T-cell (primary cell): Measurements from ENCODE around the gene RP9. TPM values are rescaled to one million over a fixed set of nuclear protein-coding genes. Genes with fewer than 3 reads are reported as not detected.
A peak's percentile ranks its signal among the peaks of the same experiment; 100 is the strongest.

ENCODE experiments used
- ATAC-seq, 4 experiments: fragments of 200-7000 bp in 3 of 4; fragments of 150-1000 bp in 1 of 4; cut with Tn5 transposase; replicated peaks in 1 of 4; 1 replicate in 3 of 4; 2 replicates in 1 of 4; pipeline ENCODE4 v1.10.0; 2021; ENCODE audit warnings: moderate library complexity in 3 of 4, mild to moderate bottlenecking in 2 of 4, moderate number of reproducible peaks in 1 of 4
- CTCF ChIA-PET, 2 donors: fragments of 300-600 bp; sonication (Branson Sonifier 250); formaldehyde crosslinking; loops; one replicate each; lab custom pipeline; 2022; ENCODE audit warnings: antibody characterized with exemption in 2 of 2; lab: Charles Lee
- POLR2A ChIA-PET, 2 donors: fragments of 300-600 bp; sonication (Branson Sonifier 250); formaldehyde crosslinking; loops; one replicate each; lab custom pipeline; 2022; ENCODE audit warnings: antibody characterized with exemption in 2 of 2; lab: Charles Lee
- DNase-seq, 35 experiments: peaks; one replicate each; pipeline versions ENCODE4 v3.0.0 to v3.0.0-alpha.2; 2013 to 2023
- H3K27ac ChIP-seq: one replicate; pipeline ENCODE4 v1.5.1; 2013; ENCODE audit warnings: low read length
- H3K27me3 ChIP-seq, 2 experiments: replicated peaks in 1 of 2; 1 replicate in 1 of 2; 2 replicates in 1 of 2; pipeline versions ENCODE4 v1.6.1 to v1.7.0; 2013; ENCODE audit warnings: low read length in 1 of 2, mixed read lengths in 1 of 2; ENCODE audit not compliant: control insufficient read depth in 2 of 2, insufficient read depth in 2 of 2; ENCODE audit errors: extremely low read depth in 1 of 2
- H3K36me3 ChIP-seq, 2 donors: 1 replicate in 1 of 2; 2 replicates in 1 of 2; pipeline versions ENCODE4 v1.6.1 to v1.7.0; 2013; ENCODE audit warnings: low read length in 1 of 2; ENCODE audit not compliant: control insufficient read depth in 2 of 2, insufficient read depth in 1 of 2; ENCODE audit errors: extremely low read depth in 1 of 2
- H3K4me1 ChIP-seq, 2 experiments: 1 replicate in 1 of 2; 2 replicates in 1 of 2; pipeline versions ENCODE4 v1.6.1 to v1.7.0; 2013; ENCODE audit warnings: low read length in 2 of 2, mixed read lengths in 1 of 2; ENCODE audit not compliant: insufficient read depth in 2 of 2, control insufficient read depth in 1 of 2; ENCODE audit errors: extremely low read depth in 1 of 2
- H3K4me3 ChIP-seq, 2 donors: 1 replicate in 1 of 2; 2 replicates in 1 of 2; pipeline versions ENCODE4 v1.5.1 to v1.7.0; 2013; ENCODE audit warnings: mild to moderate bottlenecking in 2 of 2, low read length in 1 of 2, moderate library complexity in 1 of 2; ENCODE audit not compliant: control insufficient read depth in 1 of 2; ENCODE audit errors: extremely low read depth in 1 of 2
- H3K9me3 ChIP-seq: 2 replicates; pipeline ENCODE4 v1.7.0; 2013
- H3K27ac Mint-ChIP-seq, 2 donors: one replicate each; pipeline ENCODE4 v1.8.0; 2020 to 2021; ENCODE audit warnings: mild to moderate bottlenecking in 2 of 2, mixed read lengths in 2 of 2
- H3K27me3 Mint-ChIP-seq, 2 donors: one replicate each; pipeline ENCODE4 v1.8.0; 2021 to 2022; ENCODE audit warnings: mixed read lengths in 2 of 2
- H3K36me3 Mint-ChIP-seq: one replicate; pipeline ENCODE4 v1.8.0; 2021; ENCODE audit warnings: mixed read lengths
- H3K4me1 Mint-ChIP-seq, 3 donors: one replicate each; pipeline ENCODE4 v1.8.0; 2020 to 2022; ENCODE audit warnings: mixed read lengths in 3 of 3, mild to moderate bottlenecking in 1 of 3
- H3K4me3 Mint-ChIP-seq, 3 donors: one replicate each; pipeline ENCODE4 v1.8.0; 2020 to 2022; ENCODE audit warnings: mild to moderate bottlenecking in 3 of 3, mixed read lengths in 3 of 3, moderate library complexity in 3 of 3
- H3K9me3 Mint-ChIP-seq, 3 donors: one replicate each; pipeline ENCODE4 v1.8.0; 2020 to 2022; ENCODE audit warnings: mixed read lengths in 3 of 3
- WGBS: methylation state at CpG from one replicate; pipeline ENCODE4 v1.1.5; 2013; ENCODE audit warnings: missing lambda C conversion rate; ENCODE audit not compliant: insufficient coverage; 5-methylcytosine and 5-hydroxymethylcytosine counted together
- total RNA-seq, 35 experiments: library from RNA in 6 of 35; stranded (reverse) in 6 of 35; fragments of 120-200 nt in 1 of 35; gene quantifications; one replicate each; pipeline versions ENCODE4 v1.2.1 to v1.2.4 and lab custom pipeline; 2013 to 2026

Gene RP9
- total RNA-seq, 5 donors from 2014 or later (not counting 1 experiment from before 2014, with no cell fraction given) = 14.7 to 18.3 (median 17.0) TPM

GRCh38 chr7:33055158-33055557 lies 54.0 kb downstream of the RP9 start:
- H3K27ac Mint-ChIP-seq = peak overlapping the region; percentile 59 to 89
- ATAC-seq = no peak
- H3K4me1 ChIP-seq = peaks cover 7 to 24% of the 10 kb centered on the region in 2 experiments
- DNase-seq = no peak
- peaks cover 10% of the 10 kb centered on the region for H3K36me3 Mint-ChIP-seq
- no peaks in the 10 kb centered on the region for H3K27me3 Mint-ChIP-seq
- no peaks in the 10 kb centered on the region for H3K9me3 Mint-ChIP-seq
- ChIA-PET POLR2A (interaction anchor here (0.6 to 1.0 kb wide), 3 partner anchors 18 to 567 kb away, joined by 3 to 4 read pairs (median 3); no protein-coding TSS in a partner anchor), CTCF (interaction anchor here (0.6 to 5.5 kb wide), 7 partner anchors 9 to 208 kb away, joined by 3 to 30 read pairs (median 3); no protein-coding TSS in a partner anchor)
- H3K4me3 ChIP-seq = no peak overlapping the region
- peak overlapping the region; percentile 76 for H3K27ac ChIP-seq
- H3K27me3 ChIP-seq = no peaks in the 10 kb centered on the region
- peaks cover 62 to 78% (median 77%) of the 10 kb centered on the region in 3 donors for H3K4me1 Mint-ChIP-seq
- H3K36me3 ChIP-seq = no peaks in the 10 kb centered on the region
- 100% methylated on average over 2 of the region's 5 CpGs for WGBS
- no peak overlapping the region for H3K4me3 Mint-ChIP-seq
- no peaks in the 10 kb centered on the region for H3K9me3 ChIP-seq

- H3K4me3 Mint-ChIP-seq = no peak overlapping the region
- no peaks in the 10 kb centered on the region for H3K36me3 ChIP-seq
- H3K4me1 Mint-ChIP-seq = peaks cover 61 to 72% (median 72%) of the 10 kb centered on the region in 3 donors
- DNase-seq (peak in 2 of 35 experiments; percentile 15 to 57), ATAC-seq (peak; percentile 76 to 92 (median 84))
- no peaks in the 10 kb centered on the region for H3K9me3 Mint-ChIP-seq
- no CpG with 5 or more reads among the region's 2 CpGs for WGBS
- no peaks in the 10 kb centered on the region for H3K27me3 Mint-ChIP-seq
- ChIA-PET POLR2A (interaction anchor here (0.5 to 1.0 kb wide), 4 partner anchors 14 to 114 kb away, joined by 3 to 9 read pairs (median 4); no protein-coding TSS in a partner anchor), CTCF (interaction anchor here (0.6 to 5.5 kb wide), 16 partner anchors 8 to 233 kb away, joined by 3 to 30 read pairs (median 3); partner anchors contain the start of genes NT5C3A (in 1 of the 2) and RP9 (in 1 of the 2))
- H3K9me3 ChIP-seq = no peaks in the 10 kb centered on the region
- no peaks in the 10 kb centered on the region for H3K27me3 ChIP-seq
- peaks cover 7 to 19% of the 10 kb centered on the region in 2 experiments for H3K4me1 ChIP-seq
- peaks cover 10% of the 10 kb centered on the region for H3K36me3 Mint-ChIP-seq
- peak overlapping the region; percentile 59 to 89 for H3K27ac Mint-ChIP-seq
- H3K27ac ChIP-seq = peak overlapping the region; percentile 76
- H3K4me3 ChIP-seq = no peak overlapping the region
Observed at GRCh38 chr7:33054261-33054964, 54.8 kb downstream of the RP9 start.

GRCh38 chr7:33053721-33054120 lies 55.5 kb downstream of the RP9 start:
- peaks cover 7 to 19% of the 10 kb centered on the region in 2 experiments for H3K4me1 ChIP-seq
- ChIA-PET CTCF (interaction anchor here (0.6 to 5.5 kb wide), 12 partner anchors 9 to 232 kb away, joined by 3 to 30 read pairs (median 3); partner anchors contain the start of genes NT5C3A (in 1 of the 2) and RP9 (in 1 of the 2)), POLR2A (interaction anchor here (0.5 to 1.0 kb wide), 4 partner anchors 13 to 113 kb away, joined by 3 to 9 read pairs (median 4); no protein-coding TSS in a partner anchor)
- Mint-ChIP-seq H3K27me3 (no peaks in the 10 kb centered on the region), H3K9me3 (no peaks in the 10 kb centered on the region), H3K36me3 (peaks cover 9% of the 10 kb centered on the region), H3K4me3 (peak overlapping the region in 1 of 3 donors; percentile 6), H3K4me1 (peaks cover 61 to 70% (median 70%) of the 10 kb centered on the region in 3 donors), H3K27ac (peak overlapping the region; percentile 59 to 89)
- no peaks in the 10 kb centered on the region for H3K27me3 ChIP-seq
- no peaks in the 10 kb centered on the region for H3K9me3 ChIP-seq
- no CpG with 5 or more reads among the region's 1 CpG for WGBS
- no peaks in the 10 kb centered on the region for H3K36me3 ChIP-seq
- ATAC-seq = no peak
- peak overlapping the region; percentile 76 for H3K27ac ChIP-seq
- no peak overlapping the region for H3K4me3 ChIP-seq
- no peak for DNase-seq

GRCh38 chr7:33050535-33051318 lies 58.5 kb downstream of the RP9 start:
- Histone ChIP-seq H3K36me3 (no peaks in the 10 kb centered on the region), H3K9me3 (no peaks in the 10 kb centered on the region), H3K4me3 (no peak overlapping the region), H3K4me1 (peaks cover 9 to 27% of the 10 kb centered on the region in 2 experiments), H3K27me3 (no peaks in the 10 kb centered on the region), H3K27ac (no peak overlapping the region)
- Mint-ChIP-seq H3K36me3 (no peaks in the 10 kb centered on the region), H3K27me3 (no peaks in the 10 kb centered on the region), H3K9me3 (no peaks in the 10 kb centered on the region), H3K4me1 (peaks cover 53 to 71% (median 63%) of the 10 kb centered on the region in 3 donors), H3K4me3 (no peak overlapping the region), H3K27ac (peak overlapping the region; percentile 38 to 41)
- peak in 3 of 4 experiments; percentile 52 to 74 (median 62) for ATAC-seq
- POLR2A ChIA-PET = no interaction called here
- WGBS = no CpG with 5 or more reads among the region's 1 CpG
- CTCF ChIA-PET = interaction anchor here (0.6 to 5.5 kb wide), 9 partner anchors 10 to 205 kb away, joined by 4 to 30 read pairs (median 5); partner anchors contain the start of gene NT5C3A (in 1 of the 2)
- peak in 19 of 35 experiments; percentile 2 to 74 (median 17) for DNase-seq

GRCh38 chr7:33048704-33049103 lies 60.5 kb downstream of the RP9 start:
- Histone ChIP-seq H3K27me3 (no peaks in the 10 kb centered on the region), H3K36me3 (no peaks in the 10 kb centered on the region), H3K9me3 (no peaks in the 10 kb centered on the region), H3K27ac (no peak overlapping the region), H3K4me1 (peaks cover 5 to 18% of the 10 kb centered on the region in 2 experiments), H3K4me3 (no peak overlapping the region)
- no peak overlapping the region for H3K4me3 Mint-ChIP-seq
- H3K27me3 Mint-ChIP-seq = no peaks in the 10 kb centered on the region
- ChIA-PET POLR2A (interaction anchor here (0.7 to 0.8 kb wide), 2 partner anchors 9 to 14 kb away, joined by 3 to 4 read pairs; no protein-coding TSS in a partner anchor), CTCF (interaction anchor here (0.6 to 2.5 kb wide), 8 partner anchors 8 to 202 kb away, joined by 3 to 26 read pairs (median 4); partner anchors contain the start of gene RP9 (in 1 of the 2))
- ATAC-seq (no peak), DNase-seq (no peak)
- no peaks in the 10 kb centered on the region for H3K36me3 Mint-ChIP-seq
- no CpG with 5 or more reads among the region's 1 CpG for WGBS
- peaks cover 47 to 66% (median 61%) of the 10 kb centered on the region in 3 donors for H3K4me1 Mint-ChIP-seq
- H3K27ac Mint-ChIP-seq = no peak overlapping the region
- H3K9me3 Mint-ChIP-seq = no peaks in the 10 kb centered on the region
